Activated naive CD8-positive, alpha-beta T cell treated with anti-CD3 and anti-CD28 coated beads, Interleukin-2, amount 10 ng/mL, durations not matched to agents 7 days and 5 days (primary cell): ENCODE measurements around the gene ROPN1L. TPM values are rescaled to one million over a fixed set of nuclear protein-coding genes. Genes with fewer than 3 reads are reported as not detected.
"Not testable (repeated sequence)": the region's sequence is repeated elsewhere in the genome, so short reads cannot be mapped to it uniquely, and the experiment has no call there.

ENCODE experiments used
- ATAC-seq: fragments of 150-1000 bp; cut with Tn5 transposase; one replicate; pipeline ENCODE4 v1.10.0; 2021; ENCODE audit warnings: low read depth, moderate library complexity
- POLR2A ChIA-PET: fragments of 350-600 bp; sonication (Branson Sonifier 250); formaldehyde crosslinking; loops from one replicate; lab custom pipeline; 2021; ENCODE audit warnings: antibody characterized with exemption; lab: Charles Lee
- DNase-seq: peaks from one replicate; pipeline ENCODE4 v3.0.0; 2021
- H3K27ac Mint-ChIP-seq: one replicate; pipeline ENCODE4 v1.8.0; 2022; ENCODE audit warnings: mild to moderate bottlenecking, mixed read lengths
- H3K27me3 Mint-ChIP-seq: one replicate; pipeline ENCODE4 v1.8.0; 2022; ENCODE audit warnings: mild to moderate bottlenecking, moderate library complexity, mixed read lengths
- H3K36me3 Mint-ChIP-seq: one replicate; pipeline ENCODE4 v1.8.0; 2021; ENCODE audit warnings: mild to moderate bottlenecking, mixed read lengths
- H3K4me1 Mint-ChIP-seq: one replicate; pipeline ENCODE4 v1.8.0; 2021; ENCODE audit warnings: mixed read lengths
- H3K4me3 Mint-ChIP-seq: one replicate; pipeline ENCODE4 v1.8.0; 2022; ENCODE audit warnings: mild to moderate bottlenecking, moderate library complexity, mixed read lengths
- H3K9me3 Mint-ChIP-seq: one replicate; pipeline ENCODE4 v1.8.0; 2021; ENCODE audit warnings: mixed read lengths
- total RNA-seq, 2 experiments: library from RNA; stranded (reverse); gene quantifications; one replicate each; pipeline ENCODE4 v1.2.3, GENCODE V29; 2021

ROPN1L gene
- total RNA-seq, 2 experiments from 2014 or later, result 1.4 to 1.5 TPM

GRCh38 chr5:10494497-10494896 lies 52.8 kb downstream of the ROPN1L start:
- H3K36me3 Mint-ChIP-seq, ATAC-seq, DNase-seq, POLR2A ChIA-PET, H3K4me3 Mint-ChIP-seq, H3K27ac Mint-ChIP-seq, H3K27me3 Mint-ChIP-seq: not testable (repeated sequence)
- H3K9me3 Mint-ChIP-seq, result peaks cover 13% of the 10 kb centered on the region
- H3K4me1 Mint-ChIP-seq, result peaks cover 11% of the 10 kb centered on the region

- peaks cover 2% of the 10 kb centered on the region for H3K36me3 Mint-ChIP-seq
- no peaks in the 10 kb centered on the region for H3K27me3 Mint-ChIP-seq
- POLR2A ChIA-PET, result no interaction called here
- H3K9me3 Mint-ChIP-seq, result peaks cover 13% of the 10 kb centered on the region
- peaks cover 1% of the 10 kb centered on the region for H3K4me1 Mint-ChIP-seq
- H3K27ac Mint-ChIP-seq, result no peak overlapping the region
- H3K4me3 Mint-ChIP-seq, result no peak overlapping the region
- ATAC-seq, result no peak
- no peak for DNase-seq
These were observed 55.9 kb downstream of the ROPN1L start for GRCh38 chr5:10497554-10497953.

GRCh38 chr5:10498350-10498749 lies 56.7 kb downstream of the ROPN1L start:
- Mint-ChIP-seq H3K27ac (no peak overlapping the region), H3K9me3 (peaks cover 11% of the 10 kb centered on the region)
- POLR2A ChIA-PET, result no interaction called here

DNA sequence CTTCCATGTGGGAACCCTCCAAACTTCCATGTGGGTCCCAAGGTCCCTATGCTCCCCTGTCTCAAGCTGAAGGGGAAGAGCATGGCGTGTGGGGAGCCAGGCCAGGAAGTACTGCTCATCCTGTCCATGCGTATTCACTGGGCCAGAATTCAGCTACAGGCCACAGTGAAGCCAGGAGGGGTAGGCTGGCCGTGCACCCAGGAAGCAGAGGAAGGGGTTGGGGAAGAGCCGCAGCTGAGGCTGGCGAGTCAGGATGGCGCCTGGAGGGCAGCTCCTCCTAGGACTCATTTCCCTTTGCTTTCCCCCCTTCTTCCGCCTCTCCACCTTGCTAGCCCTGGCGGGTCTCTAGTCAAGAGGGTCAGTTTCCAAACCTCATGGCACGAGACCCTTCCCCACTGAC lies 57.4 kb downstream of the ROPN1L start:
- Mint-ChIP-seq H3K9me3 (peaks cover 7% of the 10 kb centered on the region), H3K4me1 (no peaks in the 10 kb centered on the region), H3K27ac (no peak overlapping the region), H3K4me3 (no peak overlapping the region), H3K27me3 (no peaks in the 10 kb centered on the region), H3K36me3 (peaks cover 2% of the 10 kb centered on the region)
- POLR2A ChIA-PET, result no interaction called here
- ATAC-seq (no peak), DNase-seq (no peak)

More at GRCh38 chr5:10498350-10498749, 56.7 kb downstream of the ROPN1L start:
- Mint-ChIP-seq H3K27me3 (no peaks in the 10 kb centered on the region), H3K36me3 (peaks cover 2% of the 10 kb centered on the region), H3K4me1 (peaks cover 1% of the 10 kb centered on the region), H3K4me3 (no peak overlapping the region)
- DNase-seq (no peak), ATAC-seq (no peak)

DNA sequence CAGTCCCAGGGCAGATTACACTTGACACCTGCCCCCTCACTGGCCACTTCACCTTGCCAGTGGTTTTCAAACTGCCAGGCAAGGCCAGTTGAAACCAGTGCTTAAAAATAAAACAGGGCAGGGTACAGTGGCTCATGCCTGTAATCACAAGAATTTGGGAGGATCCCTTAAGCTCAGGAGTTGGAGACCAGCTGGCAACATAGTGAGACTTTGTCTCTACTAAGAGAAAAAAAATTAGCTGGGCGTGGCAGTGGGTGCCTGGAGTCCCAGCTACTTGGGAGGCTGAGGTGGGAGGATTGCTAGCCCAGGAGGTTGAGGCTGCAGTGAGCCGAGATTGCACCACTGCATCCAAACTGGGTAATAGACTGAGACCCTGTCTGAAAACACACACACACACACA lies 58.1 kb downstream of the ROPN1L start:
- Mint-ChIP-seq H3K4me3 (no peak overlapping the region), H3K4me1 (no peaks in the 10 kb centered on the region), H3K36me3 (no peaks in the 10 kb centered on the region), H3K9me3 (peaks cover 2% of the 10 kb centered on the region), H3K27me3 (no peaks in the 10 kb centered on the region), H3K27ac (no peak overlapping the region)
- POLR2A ChIA-PET, result no interaction called here
- ATAC-seq (no peak), DNase-seq (no peak)

DNA sequence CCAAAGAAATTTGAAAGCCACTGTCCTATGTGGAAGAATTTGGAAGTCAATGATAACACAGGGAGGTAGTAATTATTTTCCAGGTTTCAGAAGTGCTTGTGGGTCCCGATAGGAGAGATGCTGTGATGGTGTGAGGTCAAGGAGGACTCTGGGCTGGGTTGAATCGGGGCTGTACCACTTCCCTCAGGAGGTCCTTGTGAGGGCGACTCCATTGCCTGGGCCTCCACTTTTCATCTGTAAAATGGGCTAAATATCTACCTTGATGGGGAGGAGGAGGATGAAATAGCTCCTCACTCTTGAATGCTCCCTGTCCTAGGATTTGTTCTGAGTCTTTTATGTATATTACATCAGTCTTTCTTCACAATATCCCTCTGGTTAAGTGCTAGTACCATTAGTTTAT lies 59.0 kb downstream of the ROPN1L start:
- Mint-ChIP-seq H3K9me3 (no peaks in the 10 kb centered on the region), H3K36me3 (no peaks in the 10 kb centered on the region), H3K27me3 (no peaks in the 10 kb centered on the region), H3K4me3 (no peak overlapping the region), H3K4me1 (no peaks in the 10 kb centered on the region), H3K27ac (no peak overlapping the region)
- no peak for ATAC-seq
- DNase-seq, result no peak
- POLR2A ChIA-PET, result no interaction called here

DNA sequence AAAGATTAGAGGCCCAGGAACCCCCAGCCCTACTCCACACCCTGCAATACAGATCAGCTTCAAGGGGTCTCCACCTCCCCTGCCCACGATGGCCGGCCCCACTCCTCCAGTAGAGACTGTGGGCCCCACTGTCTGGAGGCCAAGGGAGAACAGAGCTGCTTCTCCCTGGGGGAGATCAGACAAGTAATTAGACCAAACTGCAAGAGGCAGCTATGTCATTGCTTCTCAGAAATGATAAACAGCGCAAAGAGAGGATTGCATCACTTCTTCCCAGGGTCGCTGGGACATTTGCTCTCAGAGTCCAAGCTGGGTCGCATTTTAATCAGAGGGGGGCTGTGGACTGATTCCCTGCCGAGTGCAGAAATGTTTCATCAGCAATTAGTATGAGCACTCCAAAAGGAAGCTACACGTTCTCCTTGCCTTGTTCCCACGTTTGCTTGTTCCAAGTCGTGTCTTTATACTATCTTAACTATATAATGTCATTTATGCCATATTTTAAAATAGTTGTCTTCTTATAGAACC lies 59.9 kb downstream of the ROPN1L start:
- no peaks in the 10 kb centered on the region for H3K9me3 Mint-ChIP-seq
- no peaks in the 10 kb centered on the region for H3K4me1 Mint-ChIP-seq
- POLR2A ChIA-PET, result no interaction called here
- H3K27ac Mint-ChIP-seq, result no peak overlapping the region
- DNase-seq, result no peak
- H3K4me3 Mint-ChIP-seq, result no peak overlapping the region
- no peak for ATAC-seq
- H3K36me3 Mint-ChIP-seq, result no peaks in the 10 kb centered on the region
- H3K27me3 Mint-ChIP-seq, result no peaks in the 10 kb centered on the region

- Mint-ChIP-seq H3K4me1 (no peaks in the 10 kb centered on the region), H3K36me3 (no peaks in the 10 kb centered on the region), H3K27ac (no peak overlapping the region), H3K4me3 (no peak overlapping the region), H3K9me3 (no peaks in the 10 kb centered on the region), H3K27me3 (no peaks in the 10 kb centered on the region)
- POLR2A ChIA-PET, result no interaction called here
- no peak for DNase-seq
- no peak for ATAC-seq
These were observed 60.5 kb downstream of the ROPN1L start for GRCh38 chr5:10502130-10502529.

DNA sequence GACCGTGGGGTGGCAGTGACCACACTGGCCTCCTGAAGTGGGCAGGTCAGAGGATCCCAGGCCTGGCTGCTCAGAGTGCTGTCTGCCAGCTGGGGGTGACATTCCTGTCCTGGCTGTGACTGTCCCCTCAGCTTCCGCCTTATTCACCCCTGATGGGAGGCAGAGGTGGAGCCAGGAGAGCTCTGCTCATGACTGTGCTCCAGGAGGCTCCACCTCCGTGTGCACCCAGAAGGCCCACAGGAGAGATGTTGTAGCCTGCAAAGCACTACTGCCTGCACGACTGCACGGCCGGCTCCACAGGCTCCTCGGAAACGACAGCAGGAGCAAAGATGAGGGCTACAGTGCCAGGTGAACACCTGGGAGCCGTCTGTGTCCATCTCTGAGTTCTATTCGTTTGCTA lies 60.9 kb downstream of the ROPN1L start:
- Mint-ChIP-seq H3K36me3 (no peaks in the 10 kb centered on the region), H3K27ac (no peak overlapping the region), H3K9me3 (no peaks in the 10 kb centered on the region), H3K4me1 (no peaks in the 10 kb centered on the region), H3K27me3 (no peaks in the 10 kb centered on the region), H3K4me3 (no peak overlapping the region)
- no peak for DNase-seq
- no peak for ATAC-seq
- POLR2A ChIA-PET, result no interaction called here

DNA sequence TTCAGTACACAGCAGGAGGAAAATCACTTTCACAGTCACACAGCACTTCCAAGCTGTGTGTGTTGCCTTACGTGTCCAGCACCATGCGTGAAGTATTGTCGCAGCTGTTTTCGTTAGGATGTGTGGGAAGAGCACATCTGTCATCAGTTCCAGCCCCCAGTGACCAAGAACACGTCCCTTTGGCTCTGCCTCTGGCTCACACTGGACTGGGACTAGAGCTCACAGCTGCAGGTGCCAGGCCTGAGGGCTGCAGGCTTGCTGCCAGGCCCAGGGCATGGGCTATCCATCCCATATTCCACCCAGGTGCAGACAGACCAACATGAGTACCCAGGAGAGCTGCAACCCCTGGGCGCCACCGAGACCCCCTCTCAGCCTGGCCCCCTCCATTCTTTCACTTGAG lies 61.6 kb downstream of the ROPN1L start:
- Mint-ChIP-seq H3K4me1 (no peaks in the 10 kb centered on the region), H3K36me3 (no peaks in the 10 kb centered on the region), H3K27ac (no peak overlapping the region), H3K9me3 (no peaks in the 10 kb centered on the region), H3K4me3 (no peak overlapping the region), H3K27me3 (no peaks in the 10 kb centered on the region)
- DNase-seq (no peak), ATAC-seq (no peak)
- POLR2A ChIA-PET, result no interaction called here

DNA sequence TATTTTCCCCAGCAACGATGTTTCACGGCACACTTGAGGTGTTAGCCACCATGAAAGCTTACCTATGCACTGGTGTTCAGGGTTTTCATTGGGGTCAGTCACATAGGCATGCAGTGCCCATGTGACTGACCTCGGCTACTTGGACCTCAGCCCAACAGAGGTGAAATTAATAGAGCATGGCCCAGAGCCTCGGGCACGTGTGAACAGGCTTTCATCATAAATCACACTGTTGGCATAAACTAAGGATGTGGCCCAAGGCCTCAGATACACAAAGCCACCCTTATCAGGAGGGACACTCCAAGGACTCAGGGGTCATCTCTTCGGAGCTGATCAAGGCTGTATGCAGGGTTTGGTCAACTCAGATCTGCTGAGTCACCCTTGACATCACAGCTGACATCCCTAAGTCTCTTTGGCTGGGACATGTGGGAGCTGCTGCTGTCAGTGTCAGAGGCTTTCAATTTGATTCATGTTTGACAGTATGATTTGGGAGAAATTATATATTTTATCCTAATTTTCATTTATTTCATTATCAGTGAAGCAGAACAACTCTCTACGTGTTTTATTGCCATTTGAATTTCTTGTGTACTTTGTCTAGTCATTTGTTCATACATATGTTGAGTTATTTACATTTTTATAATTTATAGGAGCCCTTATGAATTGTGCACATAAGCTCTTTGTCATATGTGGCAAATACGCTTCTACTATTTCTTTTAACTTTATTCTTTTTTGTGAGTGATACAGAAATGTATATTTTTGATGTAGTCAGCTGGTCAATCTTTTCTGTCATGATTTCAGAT lies 62.5 kb downstream of the ROPN1L start:
- DNase-seq (no peak), ATAC-seq (no peak)
- Mint-ChIP-seq H3K27me3 (peaks cover 2% of the 10 kb centered on the region), H3K4me3 (no peak overlapping the region), H3K27ac (no peak overlapping the region), H3K9me3 (no peaks in the 10 kb centered on the region), H3K36me3 (no peaks in the 10 kb centered on the region), H3K4me1 (no peaks in the 10 kb centered on the region)
- POLR2A ChIA-PET, result no interaction called here

- H3K9me3 Mint-ChIP-seq, result no peaks in the 10 kb centered on the region
- H3K36me3 Mint-ChIP-seq, result no peaks in the 10 kb centered on the region
- peaks cover 4% of the 10 kb centered on the region for H3K27me3 Mint-ChIP-seq
- POLR2A ChIA-PET, result no interaction called here
- no peak overlapping the region for H3K4me3 Mint-ChIP-seq
- ATAC-seq, result no peak
- no peaks in the 10 kb centered on the region for H3K4me1 Mint-ChIP-seq
- no peak for DNase-seq
- no peak overlapping the region for H3K27ac Mint-ChIP-seq
These were observed 63.9 kb downstream of the ROPN1L start for GRCh38 chr5:10505517-10506095.

DNA sequence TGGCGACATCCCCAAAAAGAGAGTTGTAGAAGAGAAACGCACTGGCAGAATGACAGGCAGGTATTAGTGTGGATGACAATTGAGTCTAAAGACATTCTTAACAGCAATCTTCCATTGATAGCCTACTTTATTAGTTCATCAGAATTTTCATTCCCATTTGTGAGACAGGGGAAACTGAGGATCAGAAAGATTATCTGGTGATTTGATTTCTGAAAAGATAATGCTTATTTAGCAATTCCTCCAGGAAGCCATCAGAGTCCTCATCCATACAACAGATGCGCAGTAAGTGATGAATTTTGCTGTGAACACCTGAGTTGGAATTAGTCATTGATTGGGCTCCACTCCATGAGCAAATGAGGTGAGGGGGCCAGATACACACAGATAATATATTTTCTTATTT lies 64.9 kb downstream of the ROPN1L start:
- peaks cover 5% of the 10 kb centered on the region for H3K27me3 Mint-ChIP-seq

GRCh38 chr5:10507575-10508096 lies 66.0 kb downstream of the ROPN1L start:
- Mint-ChIP-seq H3K4me3 (no peak overlapping the region), H3K36me3 (no peaks in the 10 kb centered on the region), H3K4me1 (no peaks in the 10 kb centered on the region), H3K27ac (no peak overlapping the region), H3K9me3 (no peaks in the 10 kb centered on the region), H3K27me3 (peaks cover 5% of the 10 kb centered on the region)
- ATAC-seq (no peak), DNase-seq (no peak)
- POLR2A ChIA-PET, result interaction anchor here (0.7 kb wide), 1 partner anchor 10 kb away, joined by 4 read pairs; no protein-coding TSS in a partner anchor

More for the DNA sequence above, 64.9 kb downstream of the ROPN1L start:
- H3K4me1 Mint-ChIP-seq, result no peaks in the 10 kb centered on the region
- H3K36me3 Mint-ChIP-seq, result no peaks in the 10 kb centered on the region
- ATAC-seq (no peak), DNase-seq (no peak)
- no peak overlapping the region for H3K4me3 Mint-ChIP-seq
- POLR2A ChIA-PET, result no interaction called here
- no peak overlapping the region for H3K27ac Mint-ChIP-seq
- no peaks in the 10 kb centered on the region for H3K9me3 Mint-ChIP-seq
